GM13977 (cell line): ENCODE data around the gene FLVCR1.

Experiments
- DNase-seq: peaks from one replicate; pipeline ENCODE4 v3.0.0; 2012; ENCODE audit warnings: low spot score
- CTCF ChIP-seq: IDR thresholded peaks from 2 replicates; pipeline ENCODE4 v1.5.1; 2012; ENCODE audit warnings: mild to moderate bottlenecking, control low read depth; ENCODE audit not compliant: insufficient read depth; ENCODE audit errors: extremely low read depth, missing control alignments
- in situ Hi-C: fragments of 300-500 bp; cut with MboI; formaldehyde crosslinking; loops from one replicate; pipeline ENCODE4 v1.12.0; 2022; ENCODE audit warnings: low sequenced_read_pairs, low pct_unique_long_range_greater_than_20kb, mixed read lengths, inconsistent platforms; ENCODE audit not compliant: unreplicated experiment

FLVCR1 gene

GRCh38 chr1:212878418-212878817 is 20.3 kb downstream of the FLVCR1 start:
- in situ Hi-C loops: no loop called here
- DNase-seq: no peak
- no peak for TF ChIP-seq CTCF

- TF ChIP-seq CTCF: no peak
- in situ Hi-C loops: no loop called here
- DNase-seq: no peak
Measured at GRCh38 chr1:212879947-212880690, 22.0 kb downstream of the FLVCR1 start.

- TF ChIP-seq CTCF: no peak
- no peak for DNase-seq
- in situ Hi-C loops: no loop called here
Measured at GRCh38 chr1:212884592-212884991, 26.5 kb downstream of the FLVCR1 start.

GRCh38 chr1:212892108-212892507 is 34.0 kb downstream of the FLVCR1 start:
- in situ Hi-C loops: no loop called here
- TF ChIP-seq CTCF: no peak
- DNase-seq: no peak

- no peak for DNase-seq
- in situ Hi-C loops: no loop called here
- no peak for TF ChIP-seq CTCF
Measured at GRCh38 chr1:212899845-212900244, 41.8 kb downstream of the FLVCR1 start.

GRCh38 chr1:212901290-212901689 is 43.2 kb downstream of the FLVCR1 start:
- DNase-seq: no peak
- no peak for TF ChIP-seq CTCF
- in situ Hi-C loops: no loop called here
